HG02885 (cell line): Measurements from ENCODE around the gene CEP41.

Experiments
- ATAC-seq: cut with Tn5 transposase; IDR thresholded peaks from one replicate; pipeline ENCODE4 v1.9.1; 2021; ENCODE audit warnings: mild to moderate bottlenecking; ENCODE audit not compliant: unreplicated experiment, poor library complexity

The CEP41 gene

DNA sequence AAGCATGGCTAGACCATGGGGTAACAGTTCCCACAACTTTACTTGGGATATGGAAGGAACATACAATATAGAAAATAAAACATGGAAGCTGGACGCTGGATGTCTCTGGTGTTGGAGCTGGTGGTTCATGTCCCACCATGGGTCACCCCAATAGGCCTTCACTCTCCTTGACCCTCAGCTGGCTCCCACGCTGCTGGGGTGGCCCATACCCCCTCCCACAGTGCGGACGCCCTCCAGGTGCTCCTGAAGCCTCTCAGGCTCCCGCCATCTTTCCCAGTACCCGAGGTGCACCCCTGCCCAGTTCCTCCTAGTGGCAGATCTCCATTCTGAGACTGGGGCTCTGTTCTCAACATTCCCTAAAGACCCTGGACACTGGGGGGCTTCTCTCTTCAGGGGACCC, 66.3 kb downstream of the CEP41 start:
- ATAC-seq: no peak

DNA sequence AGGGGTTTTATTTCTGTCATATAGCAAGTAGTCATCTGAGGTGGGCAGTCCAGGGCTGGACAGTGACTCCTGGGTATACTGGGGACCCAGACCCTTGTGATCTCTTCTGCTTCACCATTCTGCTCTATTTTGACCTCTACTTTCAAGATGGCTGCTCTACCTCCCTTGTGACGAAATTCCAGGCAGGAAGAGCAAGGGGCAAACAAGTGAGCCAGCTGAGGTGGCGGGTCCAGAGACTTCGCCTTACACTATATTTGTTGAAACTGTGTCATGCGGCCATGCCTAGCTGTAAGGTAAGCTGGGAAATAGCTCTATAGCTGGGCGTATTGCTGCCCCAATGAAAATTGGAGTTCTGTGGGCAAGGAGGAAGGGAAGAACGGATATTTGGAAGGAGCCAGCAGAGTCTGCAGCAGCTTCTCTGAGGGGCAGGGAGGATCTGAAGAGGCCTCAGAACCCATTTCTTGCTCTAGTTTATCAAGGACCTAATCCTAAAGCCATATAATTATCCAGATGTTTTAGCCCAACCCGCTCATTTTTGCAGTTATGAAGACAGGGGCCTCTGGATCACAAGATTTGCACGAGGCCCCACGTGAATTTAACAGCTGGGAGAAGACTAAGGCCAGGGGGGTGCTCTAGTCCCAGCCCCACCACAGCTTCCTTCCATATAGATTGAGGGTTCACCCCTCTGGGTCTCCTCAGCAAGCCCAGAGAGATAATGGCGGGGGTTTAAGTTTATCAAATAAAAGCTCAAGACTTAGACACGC, 68.2 kb downstream of the CEP41 start:
- no peak for ATAC-seq

DNA sequence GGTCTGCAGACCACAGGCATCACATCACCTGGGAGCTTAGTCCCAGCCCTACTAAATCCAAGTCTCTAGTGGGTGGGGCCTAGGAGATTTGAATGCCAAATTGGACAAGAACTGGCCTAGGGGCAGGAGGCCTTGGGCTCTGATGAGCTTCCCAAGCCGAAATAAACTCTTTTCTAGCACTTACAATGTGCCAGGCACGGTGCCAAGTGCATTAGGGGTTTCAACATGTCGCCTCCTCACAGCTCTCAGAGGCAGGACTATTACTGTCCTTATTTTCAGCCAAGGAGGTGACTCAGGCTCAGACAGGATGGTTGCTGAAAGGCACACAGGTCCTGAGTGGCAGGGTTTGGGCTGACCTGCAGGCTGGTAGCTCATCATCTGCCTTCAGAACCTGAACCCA, 69.8 kb downstream of the CEP41 start:
- no peak for ATAC-seq

DNA sequence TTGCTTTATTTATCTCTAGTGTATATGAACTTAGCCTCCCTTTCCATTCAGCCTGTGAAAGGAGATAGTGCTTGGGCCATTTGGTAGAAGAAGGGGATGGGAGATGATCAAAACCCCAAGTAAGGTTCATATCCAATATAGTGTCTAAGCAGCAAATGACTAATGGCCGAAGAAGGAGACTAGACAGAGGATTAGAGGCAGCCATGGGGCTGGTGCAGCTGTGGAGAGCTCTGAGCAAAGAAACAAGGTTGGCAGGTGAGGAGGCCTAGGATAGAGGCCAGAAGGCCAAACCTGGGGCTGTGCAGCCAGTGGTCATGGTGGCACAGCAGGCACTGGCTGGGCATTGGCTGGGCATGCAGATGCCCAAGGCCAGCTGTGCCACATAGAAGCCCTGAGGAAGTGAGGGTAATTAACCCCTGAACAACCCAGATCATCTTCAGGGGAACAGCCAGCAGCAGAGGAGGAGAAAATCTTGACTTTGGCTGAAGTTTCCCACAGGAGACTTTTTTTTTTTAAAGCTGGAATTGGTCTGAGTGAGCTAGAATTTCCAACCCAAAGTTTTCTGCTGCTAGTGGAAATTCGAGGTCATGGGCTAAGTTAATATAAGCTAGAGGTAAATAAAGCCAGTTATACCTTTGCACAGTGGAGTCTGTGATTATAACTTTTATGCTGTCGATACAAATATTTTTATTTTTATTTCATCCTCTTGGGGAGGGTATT, 70.8 kb downstream of the CEP41 start:
- no peak for ATAC-seq

DNA sequence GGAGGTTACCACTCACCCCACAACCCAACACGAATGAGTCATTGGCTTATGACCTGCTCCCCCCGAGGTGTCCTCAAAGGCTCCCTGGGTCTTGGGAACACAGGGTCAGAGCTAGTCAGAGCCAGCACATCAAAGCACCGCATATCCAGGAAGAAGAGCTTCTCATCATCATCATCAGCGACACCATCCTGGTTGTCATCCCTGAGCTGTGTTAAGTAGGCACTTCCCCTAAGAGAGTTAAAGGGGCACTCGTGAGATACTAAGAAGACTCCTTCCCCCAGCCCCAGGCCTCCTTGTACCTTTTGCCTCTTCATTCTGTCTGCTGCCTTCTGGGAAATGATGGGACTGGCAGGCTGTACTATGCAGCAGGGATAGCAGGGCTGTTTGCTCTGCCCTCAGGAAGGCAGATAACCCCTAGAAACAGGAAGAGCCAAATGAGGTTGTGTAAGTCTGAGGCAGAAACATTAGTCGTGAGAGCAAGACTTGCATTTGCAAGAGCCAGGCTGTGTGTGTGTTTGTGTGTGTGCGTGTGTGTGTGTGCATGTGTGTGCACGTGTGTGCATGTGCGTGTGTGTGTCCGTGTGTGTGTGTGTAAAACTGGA, 71.6 kb downstream of the CEP41 start:
- no peak for ATAC-seq

DNA sequence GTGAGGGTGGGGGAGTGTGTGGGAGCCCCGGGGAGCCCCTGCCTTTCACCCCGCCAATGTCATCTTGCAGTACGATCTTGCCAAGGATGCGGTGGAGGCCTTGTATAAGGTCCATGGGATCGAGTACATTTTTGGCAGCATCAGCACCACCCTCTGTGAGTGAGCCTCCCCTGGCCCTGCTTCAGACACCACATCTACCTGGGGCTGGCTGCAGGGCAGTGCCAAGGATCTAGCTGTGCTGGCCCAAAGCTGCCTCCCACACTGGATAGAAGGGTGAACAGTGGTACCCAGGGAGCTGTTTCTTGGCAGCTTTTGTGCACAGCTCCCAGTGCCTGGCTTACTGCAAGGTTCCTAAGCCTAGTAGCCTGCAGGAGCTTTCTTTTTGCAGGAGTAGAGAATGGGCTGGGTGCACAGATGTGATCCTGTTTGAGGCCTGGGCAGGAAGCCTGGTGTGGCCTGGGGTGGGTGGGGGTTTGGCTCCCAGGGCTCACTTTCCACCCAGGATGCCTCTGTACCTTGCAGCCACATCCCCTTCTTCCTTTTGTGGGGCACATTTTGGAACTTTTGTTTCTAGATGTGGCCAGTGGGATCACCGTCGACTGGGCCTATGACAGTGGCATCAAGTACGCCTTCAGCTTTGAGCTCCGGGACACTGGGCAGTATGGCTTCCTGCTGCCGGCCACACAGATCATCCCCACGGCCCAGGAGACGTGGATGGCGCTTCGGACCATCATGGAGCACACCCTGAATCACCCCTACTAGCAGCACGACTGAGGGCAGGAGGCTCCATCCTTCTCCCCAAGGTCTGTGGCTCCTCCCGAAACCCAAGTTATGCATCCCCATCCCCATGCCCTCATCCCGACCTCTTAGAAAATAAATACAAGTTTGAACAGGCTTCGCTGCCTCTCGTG, 72.7 kb downstream of the CEP41 start:
- ATAC-seq: no peak

DNA sequence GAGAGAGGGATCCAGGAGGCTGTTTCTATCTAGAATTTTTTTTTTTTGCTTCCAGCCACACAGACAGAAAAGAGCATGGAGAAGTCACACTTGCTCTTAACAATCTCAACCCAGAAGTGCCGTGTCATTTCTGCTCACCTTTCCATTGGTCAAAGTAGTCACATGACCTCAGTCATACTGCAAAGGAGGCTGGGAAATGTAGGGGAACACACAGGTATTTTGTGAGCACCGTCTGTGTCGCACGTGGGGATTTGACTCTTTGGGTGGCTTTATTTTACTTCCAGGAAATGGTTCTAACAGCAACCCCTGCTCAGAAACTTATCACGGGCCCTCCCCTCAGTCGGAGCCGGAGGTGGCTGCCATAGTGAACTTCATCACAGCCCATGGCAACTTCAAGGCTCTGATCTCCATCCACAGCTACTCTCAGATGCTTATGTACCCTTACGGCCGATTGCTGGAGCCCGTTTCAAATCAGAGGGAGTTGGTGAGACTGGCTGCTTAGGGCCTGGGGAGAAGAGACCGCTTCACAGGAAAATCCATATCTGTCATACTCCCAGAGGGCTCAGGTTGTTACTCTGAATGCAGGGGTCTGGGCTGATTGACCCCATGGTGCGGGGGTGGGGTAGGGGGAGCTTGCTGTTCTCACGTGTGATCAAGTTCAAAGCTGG, 73.6 kb downstream of the CEP41 start:
- no peak for ATAC-seq

DNA sequence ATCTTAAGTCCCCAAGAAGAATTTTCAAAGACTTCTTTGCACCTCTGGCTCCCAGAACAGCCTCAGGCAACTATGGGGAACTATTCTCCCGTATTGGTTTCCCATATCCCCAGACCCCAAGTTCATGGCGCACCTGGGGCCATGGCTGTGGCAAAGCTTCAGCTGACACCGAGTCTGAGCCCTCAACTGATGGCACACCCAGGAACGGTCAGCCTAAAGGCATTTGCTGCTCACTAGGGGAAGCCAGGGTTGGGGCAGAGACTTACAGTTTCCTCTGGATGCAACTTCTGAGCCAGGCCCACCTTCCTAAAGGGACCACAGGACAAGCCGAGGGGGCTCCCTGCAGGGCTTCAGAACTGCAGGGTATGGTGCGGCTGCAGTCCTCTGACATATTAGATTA, 74.3 kb downstream of the CEP41 start:
- no peak for ATAC-seq

DNA sequence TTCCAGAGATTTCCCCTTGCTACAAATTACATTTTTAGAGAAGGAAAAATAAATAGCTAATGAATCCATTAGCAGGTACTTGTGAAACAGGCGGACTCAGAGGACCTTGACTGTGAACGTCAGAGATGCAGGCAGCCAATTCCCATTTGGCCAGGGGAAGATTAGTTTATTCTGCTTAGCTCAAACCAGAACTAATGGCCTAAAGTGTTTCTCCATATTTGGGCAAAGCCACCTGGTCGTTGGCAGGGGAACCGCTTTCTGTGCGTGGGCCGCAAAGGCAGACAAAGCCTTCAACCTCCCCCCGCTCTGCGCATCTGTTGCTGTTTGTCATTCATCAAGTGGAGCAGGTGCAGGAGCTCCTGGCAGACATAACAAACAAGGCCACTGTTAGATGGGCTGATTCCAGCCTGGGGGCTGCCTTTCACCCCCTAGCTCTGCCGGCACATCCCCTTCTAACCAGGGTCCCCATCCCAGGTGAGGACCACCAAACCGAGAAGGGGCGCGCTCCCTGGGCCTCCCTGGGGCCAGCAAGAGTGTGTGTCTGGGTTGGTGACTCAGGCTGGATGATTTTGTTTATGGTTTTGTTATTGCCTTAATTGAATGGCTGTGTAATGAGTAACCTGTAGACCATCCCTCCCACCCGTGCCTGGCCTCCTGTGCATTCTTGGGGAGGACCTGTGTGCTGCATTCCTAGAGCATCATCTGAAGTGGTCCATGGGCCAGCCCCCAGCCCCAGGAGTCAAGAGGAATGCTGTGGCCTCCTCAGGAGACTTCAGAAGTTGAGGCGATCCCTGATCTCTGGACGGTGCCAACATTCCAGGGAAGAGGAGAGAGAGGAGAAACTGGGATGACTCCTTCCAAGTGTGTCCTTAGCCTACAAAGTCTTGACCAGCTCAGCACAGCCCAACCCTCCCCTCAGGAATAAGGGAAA, 75.0 kb downstream of the CEP41 start:
- ATAC-seq: no peak

DNA sequence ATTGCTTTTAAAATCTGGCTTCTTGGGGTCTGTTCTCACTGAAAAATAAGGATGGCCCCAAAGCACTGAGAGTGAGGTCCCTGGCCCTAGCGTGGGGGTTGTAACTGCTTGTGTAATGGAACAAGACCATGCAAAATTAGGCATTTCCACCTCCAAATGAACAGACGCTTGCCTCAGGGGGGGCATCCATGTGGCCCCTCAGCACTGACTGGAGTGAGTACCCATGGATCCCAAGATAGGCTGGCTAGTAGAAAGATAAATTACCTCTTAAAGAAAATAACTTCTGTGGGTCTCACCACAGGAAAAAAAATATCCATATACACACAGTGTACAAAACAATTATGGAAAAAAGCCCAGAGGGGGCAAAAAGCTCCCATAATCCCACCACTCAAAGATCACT, 75.7 kb downstream of the CEP41 start:
- no peak for ATAC-seq

DNA sequence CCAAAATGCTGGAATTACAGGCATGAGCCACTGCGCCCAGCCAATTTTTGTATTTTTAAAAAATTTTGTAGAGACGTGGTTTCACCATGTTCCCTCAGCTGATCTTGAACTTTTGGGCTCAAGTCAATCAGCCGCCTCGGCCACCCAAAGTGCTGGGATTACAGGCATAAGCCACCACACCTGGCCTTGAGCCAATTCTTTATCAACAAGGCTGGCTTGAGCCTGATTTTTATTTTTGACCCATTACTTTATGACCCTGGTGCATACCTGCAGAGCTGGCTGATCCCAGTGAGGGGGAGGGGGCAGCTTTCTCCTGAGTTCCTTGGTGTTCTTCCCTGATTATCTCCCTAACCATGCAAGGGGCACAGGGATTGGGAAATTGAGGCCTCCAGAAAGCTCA, 76.4 kb downstream of the CEP41 start:
- no peak for ATAC-seq

DNA sequence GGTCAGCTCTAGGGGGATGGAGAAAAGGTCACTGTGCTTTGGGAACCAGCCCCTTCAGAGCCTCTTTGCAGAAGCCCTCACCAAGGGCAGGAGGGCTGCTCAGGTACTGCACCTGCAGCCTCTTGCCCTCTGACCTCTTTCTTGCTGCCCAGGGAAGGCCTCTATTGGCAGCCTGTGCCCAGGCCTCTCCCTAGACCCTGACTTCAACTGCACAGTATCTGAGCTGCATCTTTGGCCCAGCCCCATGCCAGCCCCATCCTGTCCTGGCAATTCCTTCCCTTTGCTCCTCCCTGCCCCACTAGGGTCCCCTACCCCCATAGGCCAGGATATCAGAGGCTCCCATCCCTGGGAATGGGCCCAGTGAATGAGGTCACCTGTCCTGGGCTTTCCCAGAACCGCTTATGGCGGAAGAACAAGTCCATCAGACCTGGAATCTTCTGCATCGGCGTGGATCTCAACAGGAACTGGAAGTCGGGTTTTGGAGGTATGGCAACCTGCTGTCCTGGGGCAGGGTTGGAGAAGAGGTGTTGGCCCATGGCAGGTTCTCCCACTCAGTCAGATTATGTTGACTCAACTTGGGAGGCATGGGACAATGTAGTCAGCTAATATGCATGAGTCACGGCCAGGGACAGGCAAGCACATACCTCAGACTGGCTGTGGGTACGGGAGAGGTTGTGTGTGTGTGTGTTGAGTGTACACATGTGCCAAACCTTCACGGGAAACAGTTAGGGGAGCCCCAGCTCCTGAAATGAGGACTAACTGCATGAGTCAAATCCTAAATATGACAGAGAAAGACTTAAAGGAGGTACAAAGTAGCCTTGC, 77.6 kb downstream of the CEP41 start:
- no peak for ATAC-seq

DNA sequence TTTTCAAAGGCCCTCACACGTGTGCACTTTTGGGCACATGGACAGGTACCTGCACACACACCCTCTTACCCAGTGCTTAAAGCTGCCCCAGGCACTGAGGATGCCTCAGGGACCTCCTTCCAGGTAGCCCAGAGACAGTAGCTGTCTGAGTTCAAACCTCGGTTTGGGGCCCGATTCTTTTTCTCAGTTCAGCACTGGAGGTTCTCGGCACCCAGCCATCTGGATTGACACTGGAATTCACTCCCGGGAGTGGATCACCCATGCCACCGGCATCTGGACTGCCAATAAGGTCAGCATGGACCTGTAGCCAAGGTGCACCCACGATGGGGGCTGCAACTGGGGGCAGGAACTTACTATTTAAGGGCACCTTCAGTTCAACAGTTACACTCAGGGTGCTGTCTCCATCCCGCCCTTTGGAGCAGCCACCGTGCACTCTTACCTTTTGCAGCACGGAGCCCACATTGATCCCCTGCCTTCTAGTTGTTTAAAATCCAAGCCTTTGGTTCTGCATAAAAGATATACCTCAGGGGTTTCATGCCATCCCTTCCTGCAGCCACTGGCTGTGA, 78.5 kb downstream of the CEP41 start:
- ATAC-seq: no peak

DNA sequence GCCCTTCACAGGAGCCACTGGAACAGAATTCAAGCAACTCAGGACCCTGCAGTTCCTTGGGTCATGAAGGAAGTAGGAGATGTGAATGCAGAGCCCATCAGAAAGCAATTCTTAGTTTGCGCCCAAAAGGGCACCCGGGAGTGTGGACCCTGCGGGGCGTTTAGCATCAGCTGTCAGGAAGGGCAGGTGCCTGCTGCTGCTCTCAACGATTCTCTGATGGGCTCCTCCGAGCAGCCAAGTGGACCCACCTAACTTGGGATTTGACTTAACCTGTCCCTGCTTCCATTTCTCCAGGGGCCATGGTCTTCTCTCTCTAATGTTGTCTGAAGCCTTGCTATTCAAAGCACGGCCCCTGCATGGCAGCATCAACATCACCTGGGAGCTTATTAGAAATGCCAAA, 79.1 kb downstream of the CEP41 start:
- ATAC-seq: no peak

DNA sequence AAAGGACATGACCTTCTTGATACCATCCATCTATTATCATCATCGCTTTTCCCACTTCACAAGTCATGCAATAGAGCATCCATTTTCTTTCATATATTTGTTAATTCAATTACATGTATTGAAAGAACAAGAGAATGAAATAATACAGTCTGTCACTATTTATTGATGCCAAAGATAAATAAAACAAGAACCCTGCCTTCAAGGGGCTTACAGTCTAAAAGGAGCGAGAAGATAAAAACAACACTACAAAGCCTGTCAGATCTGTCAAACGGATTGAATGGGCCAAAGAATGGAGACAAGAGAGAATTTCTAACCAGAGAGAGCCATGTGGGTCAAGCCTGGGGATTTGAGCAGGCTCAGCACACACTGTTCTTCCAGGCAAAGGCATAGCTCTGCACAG, 80.3 kb downstream of the CEP41 start:
- ATAC-seq: no peak

DNA sequence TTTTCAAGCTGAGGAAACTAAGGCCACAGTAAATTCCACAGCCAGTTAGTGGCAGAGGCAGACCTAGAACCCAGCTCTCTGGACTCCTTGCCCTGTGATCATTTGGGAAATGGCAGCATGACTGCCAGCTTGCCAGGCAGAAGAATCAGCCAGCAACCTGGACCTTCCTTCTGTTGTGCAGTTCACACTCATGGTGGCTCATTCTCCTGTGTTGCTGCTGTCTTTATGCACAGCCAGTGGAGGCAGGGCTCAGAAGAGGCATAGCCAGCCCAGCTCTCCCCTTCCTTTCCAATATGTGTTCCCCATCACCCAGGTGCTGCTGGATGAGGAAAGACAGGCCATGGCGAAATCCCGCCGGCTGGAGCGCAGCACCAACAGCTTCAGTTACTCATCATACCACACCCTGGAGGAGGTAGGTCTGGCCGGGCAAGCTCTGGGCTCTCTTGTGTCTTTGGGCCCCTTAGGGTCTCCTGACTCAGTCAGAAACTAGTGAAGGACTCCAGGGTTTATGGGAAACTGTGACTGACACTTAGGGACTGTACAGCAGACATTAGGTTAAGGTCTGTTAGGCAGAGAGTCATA, 81.4 kb downstream of the CEP41 start:
- no peak for ATAC-seq

DNA sequence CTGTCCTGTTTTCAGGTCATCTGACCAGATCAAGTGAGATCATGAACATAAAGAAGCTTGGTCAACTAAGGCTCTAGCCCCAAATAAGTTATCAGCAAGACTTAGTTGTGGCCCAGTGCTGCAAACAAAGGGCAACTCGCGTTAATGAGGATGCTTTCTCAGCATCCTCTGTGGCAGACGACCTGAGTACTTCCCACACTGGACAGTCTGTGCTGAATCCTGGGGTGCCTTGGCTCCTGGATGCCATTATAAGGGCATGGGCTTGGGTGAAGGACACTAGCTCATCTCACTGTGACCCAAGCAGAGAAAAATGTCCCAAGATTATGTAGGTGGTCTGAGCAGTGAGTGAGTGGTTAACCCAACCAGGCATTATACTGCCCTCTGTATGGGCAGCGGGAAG, 82.3 kb downstream of the CEP41 start:
- ATAC-seq: no peak
